GM12878 (cell line): ENCODE measurements around the gene TRPM8.

ENCODE experiments used
- EP300 ChIP-seq, 2 experiments: fragments of 150-350 bp in 1 of 2; IDR thresholded peaks; 2 replicates each; pipeline ENCODE4 v1.6.1; 2011 to 2012; ENCODE audit warnings: low read depth in 2 of 2, low read length in 2 of 2, borderline replicate concordance in 1 of 2, improper control_type of control experiment in 1 of 2, inconsistent platforms in 1 of 2; ENCODE audit not compliant: control insufficient read depth in 1 of 2
- MAX ChIP-seq: IDR thresholded peaks from 2 replicates; pipeline ENCODE4 v1.6.1; 2012; ENCODE audit warnings: low read depth, low read length, improper control_type of control experiment
- POU2F2 ChIP-seq: IDR thresholded peaks from 3 replicates; pipeline ENCODE4 v1.6.1; 2011; ENCODE audit warnings: low read depth, mild to moderate bottlenecking, low read length, borderline replicate concordance
- SREBF2 ChIP-seq: IDR thresholded peaks from 2 replicates; pipeline ENCODE4 v1.6.1; 2012; ENCODE audit warnings: mild to moderate bottlenecking, low read length
- TAF1 ChIP-seq: IDR thresholded peaks from 2 replicates; pipeline ENCODE4 v1.6.1; 2011; ENCODE audit warnings: mild to moderate bottlenecking, low read depth, low read length, borderline replicate concordance
- TCF12 ChIP-seq: IDR thresholded peaks from 2 replicates; pipeline ENCODE4 v1.6.1; 2011; ENCODE audit warnings: low read depth, mild to moderate bottlenecking, low read length
- TF ChIP-seq, protein P1 (sequence below): IDR thresholded peaks from 2 replicates; pipeline ENCODE4 v1.6.1; 2012; ENCODE audit warnings: mild to moderate bottlenecking, low read depth, low read length
- TF ChIP-seq, protein P2 (sequence below), 3 experiments: IDR thresholded peaks in 2 of 3; conservative IDR thresholded peaks in 1 of 3; 2 replicates each; pipeline ENCODE4 v1.5.1; 2011; ENCODE audit warnings: low read depth in 3 of 3, low read length in 3 of 3, mild to moderate bottlenecking in 3 of 3, control low read depth in 2 of 3, moderate library complexity in 2 of 3, inconsistent platforms in 1 of 3, mixed read lengths in 1 of 3; ENCODE audit not compliant: control insufficient read depth in 2 of 3, insufficient read depth in 1 of 3; ENCODE audit errors: extremely low read depth in 1 of 3

DNA sequence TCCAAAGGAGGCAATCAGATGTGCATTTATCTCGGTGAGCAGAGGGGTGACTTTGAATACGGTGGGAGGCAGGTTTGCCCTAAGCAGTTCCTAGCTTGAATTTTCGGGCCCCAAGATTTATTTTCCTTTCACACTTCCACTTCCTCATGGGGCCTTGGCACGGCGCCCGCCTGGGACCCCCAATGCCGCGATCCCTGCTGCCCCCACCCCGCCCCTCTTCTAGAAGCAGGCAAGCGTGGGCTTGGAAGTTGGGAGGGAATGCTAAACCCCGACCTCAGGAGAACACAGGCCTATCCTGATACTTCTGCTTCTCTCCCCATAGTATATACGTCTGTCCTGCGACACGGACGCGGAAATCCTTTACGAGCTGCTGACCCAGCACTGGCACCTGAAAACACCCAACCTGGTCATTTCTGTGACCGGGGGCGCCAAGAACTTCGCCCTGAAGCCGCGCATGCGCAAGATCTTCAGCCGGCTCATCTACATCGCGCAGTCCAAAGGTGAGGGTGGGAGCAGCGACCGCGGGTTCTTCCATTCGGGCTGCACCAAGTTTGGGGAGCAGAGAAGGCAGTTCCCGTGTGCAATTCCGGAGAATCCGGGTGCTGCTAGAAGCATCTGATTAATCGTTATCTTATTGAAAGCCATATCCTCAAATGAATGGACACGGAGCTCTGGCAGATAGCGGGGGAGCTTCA is 21.6 kb downstream of the TRPM8 start:
- TF ChIP-seq, protein P1, sequence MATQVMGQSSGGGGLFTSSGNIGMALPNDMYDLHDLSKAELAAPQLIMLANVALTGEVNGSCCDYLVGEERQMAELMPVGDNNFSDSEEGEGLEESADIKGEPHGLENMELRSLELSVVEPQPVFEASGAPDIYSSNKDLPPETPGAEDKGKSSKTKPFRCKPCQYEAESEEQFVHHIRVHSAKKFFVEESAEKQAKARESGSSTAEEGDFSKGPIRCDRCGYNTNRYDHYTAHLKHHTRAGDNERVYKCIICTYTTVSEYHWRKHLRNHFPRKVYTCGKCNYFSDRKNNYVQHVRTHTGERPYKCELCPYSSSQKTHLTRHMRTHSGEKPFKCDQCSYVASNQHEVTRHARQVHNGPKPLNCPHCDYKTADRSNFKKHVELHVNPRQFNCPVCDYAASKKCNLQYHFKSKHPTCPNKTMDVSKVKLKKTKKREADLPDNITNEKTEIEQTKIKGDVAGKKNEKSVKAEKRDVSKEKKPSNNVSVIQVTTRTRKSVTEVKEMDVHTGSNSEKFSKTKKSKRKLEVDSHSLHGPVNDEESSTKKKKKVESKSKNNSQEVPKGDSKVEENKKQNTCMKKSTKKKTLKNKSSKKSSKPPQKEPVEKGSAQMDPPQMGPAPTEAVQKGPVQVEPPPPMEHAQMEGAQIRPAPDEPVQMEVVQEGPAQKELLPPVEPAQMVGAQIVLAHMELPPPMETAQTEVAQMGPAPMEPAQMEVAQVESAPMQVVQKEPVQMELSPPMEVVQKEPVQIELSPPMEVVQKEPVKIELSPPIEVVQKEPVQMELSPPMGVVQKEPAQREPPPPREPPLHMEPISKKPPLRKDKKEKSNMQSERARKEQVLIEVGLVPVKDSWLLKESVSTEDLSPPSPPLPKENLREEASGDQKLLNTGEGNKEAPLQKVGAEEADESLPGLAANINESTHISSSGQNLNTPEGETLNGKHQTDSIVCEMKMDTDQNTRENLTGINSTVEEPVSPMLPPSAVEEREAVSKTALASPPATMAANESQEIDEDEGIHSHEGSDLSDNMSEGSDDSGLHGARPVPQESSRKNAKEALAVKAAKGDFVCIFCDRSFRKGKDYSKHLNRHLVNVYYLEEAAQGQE: no peak
- TF ChIP-seq, protein P2, sequence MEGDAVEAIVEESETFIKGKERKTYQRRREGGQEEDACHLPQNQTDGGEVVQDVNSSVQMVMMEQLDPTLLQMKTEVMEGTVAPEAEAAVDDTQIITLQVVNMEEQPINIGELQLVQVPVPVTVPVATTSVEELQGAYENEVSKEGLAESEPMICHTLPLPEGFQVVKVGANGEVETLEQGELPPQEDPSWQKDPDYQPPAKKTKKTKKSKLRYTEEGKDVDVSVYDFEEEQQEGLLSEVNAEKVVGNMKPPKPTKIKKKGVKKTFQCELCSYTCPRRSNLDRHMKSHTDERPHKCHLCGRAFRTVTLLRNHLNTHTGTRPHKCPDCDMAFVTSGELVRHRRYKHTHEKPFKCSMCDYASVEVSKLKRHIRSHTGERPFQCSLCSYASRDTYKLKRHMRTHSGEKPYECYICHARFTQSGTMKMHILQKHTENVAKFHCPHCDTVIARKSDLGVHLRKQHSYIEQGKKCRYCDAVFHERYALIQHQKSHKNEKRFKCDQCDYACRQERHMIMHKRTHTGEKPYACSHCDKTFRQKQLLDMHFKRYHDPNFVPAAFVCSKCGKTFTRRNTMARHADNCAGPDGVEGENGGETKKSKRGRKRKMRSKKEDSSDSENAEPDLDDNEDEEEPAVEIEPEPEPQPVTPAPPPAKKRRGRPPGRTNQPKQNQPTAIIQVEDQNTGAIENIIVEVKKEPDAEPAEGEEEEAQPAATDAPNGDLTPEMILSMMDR (IDR thresholded peaks at IDR 0.05 in 2 of 3, conservative IDR thresholded peaks at IDR 0.05 in 1 of 3; ENCODE audit: control insufficient read depth in 2 of 3, extremely low read depth in 1 of 3, insufficient read depth in 1 of 3, low read depth in 3 of 3, low read length in 3 of 3): no peak
- TF ChIP-seq MAX: no peak
- TF ChIP-seq TAF1: no peak
- TF ChIP-seq EP300 (IDR thresholded peaks at IDR 0.05; ENCODE audit: borderline replicate concordance in 1 of 2, control insufficient read depth in 1 of 2, low read depth in 2 of 2, low read length in 2 of 2): no peak
- TF ChIP-seq TCF12: no peak
- TF ChIP-seq SREBF2: no peak
- no peak for TF ChIP-seq POU2F2
